ENCODE results near the gene SAMHD1.
A peak's percentile ranks its signal among the peaks of the same experiment; 100 is the strongest.

- TF ChIP-seq TP53 (CRISPR knock-in tag; IDR thresholded peaks at IDR 0.05) (no peak), MAFK (IDR thresholded peaks at IDR 0.05; ENCODE audit: partially characterized antibody) (no peak), CTCF (IDR thresholded peaks at IDR 0.05) (no peak), BCL3 (IDR thresholded peaks at IDR 0.05) (no peak), USF2 (IDR thresholded peaks at IDR 0.05) (no peak), POLR2A (IDR thresholded peaks at IDR 0.05; ENCODE audit: low read length) (no peak), E2F6 (IDR thresholded peaks at IDR 0.05; ENCODE audit: borderline replicate concordance, low read depth) (no peak), EP300 (IDR thresholded peaks at IDR 0.05) (no peak), KDM1A (IDR thresholded peaks at IDR 0.05; ENCODE audit: low read depth) (no peak), FOSL2 (IDR thresholded peaks at IDR 0.05) (no peak), FOSL2 (CRISPR knock-in tag; IDR thresholded peaks at IDR 0.05) (0 out of 2 replicates have a peak, but pooled peaks have one; percentile 11)
Observed at GRCh38 chr20:36848078-36848660, 103.3 kb downstream of the SAMHD1 start.

Measured in A549 (cell line).